OCI-LY7 (cell line): Measurements from ENCODE around the gene EFNA2. TPM values are rescaled to one million over a fixed set of nuclear protein-coding genes. Genes with fewer than 3 reads are reported as not detected.

Source experiments
- Bru-seq: library from RNA; stranded (reverse); fragments of 400-500 nt; gene quantifications from one replicate; lab custom pipeline; 2021; lab: Mats Ljungman, UMichigan
- BruChase-seq, 2 experiments: library from RNA; stranded (reverse); fragments of 400-500 nt; gene quantifications; one replicate each; lab custom pipeline; 2021; lab: Mats Ljungman, UMichigan
- BruUV-seq: library from RNA; stranded (reverse); fragments of 400-500 nt; replicated peaks from 2 replicates; lab custom pipeline; 2021; lab: Mats Ljungman, UMichigan
- CTCF ChIA-PET: fragments of 300-600 bp; sonication (Branson Sonifier 250); formaldehyde crosslinking; loops from one replicate; lab custom pipeline; 2022; ENCODE audit warnings: antibody characterized with exemption; ENCODE audit not compliant: unreplicated experiment; lab: Charles Lee
- POLR2A ChIA-PET: fragments of 300-600 bp; sonication (Branson Sonifier 250); formaldehyde crosslinking; loops from one replicate; lab custom pipeline; 2022; ENCODE audit warnings: antibody characterized with exemption; lab: Charles Lee
- DNase-seq: peaks from one replicate; pipeline ENCODE4 v3.0.0-alpha.2; 2015; ENCODE audit warnings: low spot score
- H2AFZ ChIP-seq: fragments of 200-600 bp; sonication (generic), shearing (Covaris generic); 2 replicates; pipeline ENCODE4 v1.6.1; 2014; ENCODE audit warnings: mild to moderate bottlenecking, antibody characterized with exemption, low read length, moderate library complexity
- H3K27ac ChIP-seq: fragments of 200-600 bp; sonication (generic); 2 replicates; pipeline ENCODE4 v1.5.1; 2014; ENCODE audit warnings: mixed run types, low read depth, mild to moderate bottlenecking, moderate library complexity, low read length, inconsistent platforms; ENCODE audit not compliant: poor library complexity, severe bottlenecking
- H3K36me3 ChIP-seq: fragments of 200-600 bp; sonication (generic); 2 replicates; pipeline ENCODE4 v1.6.1; 2014; ENCODE audit warnings: mild to moderate bottlenecking, antibody characterized with exemption, low read length, moderate library complexity, mixed read lengths; ENCODE audit not compliant: insufficient read depth
- H3K4me1 ChIP-seq: fragments of 200-600 bp; sonication (generic); 2 replicates; pipeline ENCODE4 v1.5.1; 2014; ENCODE audit warnings: mild to moderate bottlenecking, low read length; ENCODE audit not compliant: insufficient read depth, poor library complexity, severe bottlenecking
- H3K4me2 ChIP-seq: fragments of 200-600 bp; sonication (generic); 2 replicates; pipeline ENCODE4 v1.6.1; 2014; ENCODE audit warnings: mild to moderate bottlenecking, low read length
- H3K4me3 ChIP-seq: fragments of 200-600 bp; sonication (generic); 2 replicates; pipeline ENCODE4 v1.5.1; 2014; ENCODE audit warnings: mild to moderate bottlenecking, low read depth, low read length; ENCODE audit not compliant: poor library complexity, severe bottlenecking
- H3K79me2 ChIP-seq: fragments of 200-600 bp; sonication (generic); 2 replicates; pipeline ENCODE4 v1.6.1; 2016; ENCODE audit warnings: low read depth, mild to moderate bottlenecking, low read length, moderate library complexity, mixed read lengths; ENCODE audit not compliant: insufficient read depth
- H3K9me2 ChIP-seq: fragments of 200-600 bp; sonication (generic); 2 replicates; pipeline ENCODE4 v1.6.1; 2016; ENCODE audit warnings: mild to moderate bottlenecking, low read length, mixed read lengths; ENCODE audit not compliant: insufficient read depth
- H3K9me3 ChIP-seq: fragments of 200-600 bp; sonication (generic); 2 replicates; pipeline ENCODE4 v1.6.1; 2014; ENCODE audit warnings: mild to moderate bottlenecking, mixed run types, low read length, mixed read lengths
- H4K20me1 ChIP-seq: fragments of 200-600 bp; sonication (generic); 2 replicates; pipeline ENCODE4 v1.6.1; 2014; ENCODE audit warnings: mild to moderate bottlenecking, antibody characterized with exemption, low read length, moderate library complexity, mixed read lengths; ENCODE audit not compliant: insufficient read depth
- EZH2phosphoT487 ChIP-seq: fragments of 200-600 bp; sonication (generic); IDR thresholded peaks from 2 replicates; pipeline ENCODE4 v1.6.1; 2018; ENCODE audit warnings: low read depth, borderline replicate concordance, mild to moderate bottlenecking, mixed run types, antibody characterized with exemption, low read length, moderate library complexity, mixed read lengths
- intact Hi-C: fragments of 100-400 bp; cut with micrococcal nuclease; formaldehyde crosslinking; loops from one replicate; pipeline ENCODE4 v1.10.0; 2022; ENCODE audit not compliant: unreplicated experiment
- long read RNA-seq: library from polyadenylated mRNA; stranded (forward); transcript quantifications from one replicate; pipeline ENCODE4 v2.0.0, GENCODE V29; 2022
- total RNA-seq, 2 experiments: library from RNA; depleted of rRNA in 1 of 2; stranded (reverse); fragments of >200 nt in 1 of 2; shearing (Covaris generic) in 1 of 2; gene quantifications; 2 replicates each; pipeline ENCODE4 v1.2.3, GENCODE V29; 2014 to 2022
- TF ChIP-seq, protein P1 (sequence below): fragments of 200-600 bp; sonication (generic); conservative IDR thresholded peaks from 2 replicates; pipeline ENCODE4 v1.5.1; 2014; ENCODE audit warnings: mild to moderate bottlenecking, antibody characterized with exemption, low read length, moderate library complexity, mixed read lengths

Gene EFNA2
- total RNA-seq (2014; rRNA removed; shearing (Covaris generic)) (not detected in 2 replicates), total RNA-seq (2022) (not detected in 2 replicates), Bru-seq, nascent RNA (percentile 11 among the genes with signal in this experiment), BruChase-seq, experiment 1, labeled RNA remaining after a 6-hour chase (percentile 11 among the genes with signal in this experiment), BruChase-seq, experiment 2, labeled RNA remaining after a 2-hour chase (percentile 11 among the genes with signal in this experiment)
- long read RNA-seq, result 0 reads

DNA sequence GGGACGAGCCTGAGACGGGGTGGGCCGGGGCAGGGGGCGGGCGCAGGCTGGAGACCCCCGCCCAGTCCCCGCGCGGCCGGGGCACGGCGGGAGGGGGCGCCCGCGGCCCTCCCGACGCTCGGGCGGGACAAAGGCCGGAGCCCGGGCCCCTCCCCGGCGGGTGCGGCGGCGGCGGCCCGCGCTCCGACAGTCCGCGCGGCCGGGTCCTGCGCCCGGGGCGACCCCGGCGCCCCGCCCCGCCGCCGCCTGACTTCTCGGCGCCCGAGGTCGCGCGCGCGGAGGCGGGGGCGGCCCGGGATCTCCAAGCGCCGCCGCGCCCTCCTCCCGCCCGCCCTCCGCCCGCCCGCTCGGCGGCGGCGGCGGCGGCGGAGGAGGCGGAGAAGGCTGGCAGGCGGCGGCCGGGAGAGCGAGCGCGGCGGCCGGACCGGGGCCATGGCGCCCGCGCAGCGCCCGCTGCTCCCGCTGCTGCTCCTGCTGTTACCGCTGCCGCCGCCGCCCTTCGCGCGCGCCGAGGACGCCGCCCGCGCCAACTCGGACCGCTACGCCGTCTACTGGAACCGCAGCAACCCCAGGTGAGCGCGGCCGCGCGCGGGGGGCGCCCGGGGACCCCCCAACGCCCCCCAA, at the start of gene EFNA2:
Gene EFNA2 (plus strand): TSS at position 137 of the 624 bp plus-strand sequence. CDS start 296 bp downstream, at position 433.
- DNase-seq, result no peak
- H3K79me2 ChIP-seq, result no peaks in the 10 kb centered on the region
- no peaks in the 10 kb centered on the region for H3K4me1 ChIP-seq
- TF ChIP-seq EZH2phosphoT487, result no peak
- BruUV-seq, result no TSS peak
- H3K27ac ChIP-seq, result no peak within 1 kb of the TSS
- H3K9me3 ChIP-seq, result no peaks in the 10 kb centered on the region
- POLR2A ChIA-PET, result no interaction called here
- no peak within 1 kb of the TSS for H3K4me3 ChIP-seq
- CTCF ChIA-PET, result no interaction called here
- H3K4me2 ChIP-seq, result no peak within 1 kb of the TSS
- H3K9me2 ChIP-seq, result no peaks in the 10 kb centered on the region
- intact Hi-C loops, result no loop called here
- H3K36me3 ChIP-seq, result peaks cover 2% of the 10 kb centered on the region; the same call in 1 of the 2 replicates
- no peaks in the 10 kb centered on the region for H4K20me1 ChIP-seq
- no peak within 1 kb of the TSS for H2AFZ ChIP-seq

DNA sequence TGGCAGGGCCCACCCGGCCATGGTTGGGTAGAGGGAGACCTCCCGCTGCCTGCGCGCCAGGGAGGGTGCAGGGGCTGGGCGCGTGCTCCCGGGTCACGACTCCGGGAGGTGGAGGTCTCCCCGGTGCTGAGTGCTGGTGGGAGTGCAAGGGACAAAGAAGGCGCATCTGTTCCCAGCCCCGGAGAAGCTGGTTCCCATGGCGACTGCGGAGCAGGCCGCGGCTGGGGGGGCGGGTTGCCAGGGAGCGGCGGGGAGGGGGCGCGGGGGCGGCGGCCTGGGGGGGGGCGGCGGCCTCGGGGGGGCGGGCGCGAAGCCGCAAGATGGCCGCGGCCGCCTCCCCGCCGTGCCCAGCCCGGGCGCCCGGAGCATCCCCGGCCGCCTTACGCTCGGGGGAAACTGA, 49.1 kb upstream of the EFNA2 start:
- intact Hi-C loops, result no loop called here
- Histone ChIP-seq H3K27ac (no peak overlapping the region), H3K36me3 (no peaks in the 10 kb centered on the region), H3K9me3 (no peaks in the 10 kb centered on the region), H3K4me2 (no peak overlapping the region; the same call in 1 of the 2 replicates), H3K9me2 (no peaks in the 10 kb centered on the region), H3K4me1 (peaks cover 17% of the 10 kb centered on the region), H4K20me1 (no peaks in the 10 kb centered on the region), H2AFZ (no peak overlapping the region), H3K79me2 (no peaks in the 10 kb centered on the region), H3K4me3 (no peak overlapping the region)
- ChIA-PET CTCF (no interaction called here), POLR2A (no interaction called here)
- no TSS peak for BruUV-seq
- no peak for TF ChIP-seq EZH2phosphoT487
- TF ChIP-seq, protein P1, sequence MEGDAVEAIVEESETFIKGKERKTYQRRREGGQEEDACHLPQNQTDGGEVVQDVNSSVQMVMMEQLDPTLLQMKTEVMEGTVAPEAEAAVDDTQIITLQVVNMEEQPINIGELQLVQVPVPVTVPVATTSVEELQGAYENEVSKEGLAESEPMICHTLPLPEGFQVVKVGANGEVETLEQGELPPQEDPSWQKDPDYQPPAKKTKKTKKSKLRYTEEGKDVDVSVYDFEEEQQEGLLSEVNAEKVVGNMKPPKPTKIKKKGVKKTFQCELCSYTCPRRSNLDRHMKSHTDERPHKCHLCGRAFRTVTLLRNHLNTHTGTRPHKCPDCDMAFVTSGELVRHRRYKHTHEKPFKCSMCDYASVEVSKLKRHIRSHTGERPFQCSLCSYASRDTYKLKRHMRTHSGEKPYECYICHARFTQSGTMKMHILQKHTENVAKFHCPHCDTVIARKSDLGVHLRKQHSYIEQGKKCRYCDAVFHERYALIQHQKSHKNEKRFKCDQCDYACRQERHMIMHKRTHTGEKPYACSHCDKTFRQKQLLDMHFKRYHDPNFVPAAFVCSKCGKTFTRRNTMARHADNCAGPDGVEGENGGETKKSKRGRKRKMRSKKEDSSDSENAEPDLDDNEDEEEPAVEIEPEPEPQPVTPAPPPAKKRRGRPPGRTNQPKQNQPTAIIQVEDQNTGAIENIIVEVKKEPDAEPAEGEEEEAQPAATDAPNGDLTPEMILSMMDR, result no peak
- DNase-seq, result no peak

DNA sequence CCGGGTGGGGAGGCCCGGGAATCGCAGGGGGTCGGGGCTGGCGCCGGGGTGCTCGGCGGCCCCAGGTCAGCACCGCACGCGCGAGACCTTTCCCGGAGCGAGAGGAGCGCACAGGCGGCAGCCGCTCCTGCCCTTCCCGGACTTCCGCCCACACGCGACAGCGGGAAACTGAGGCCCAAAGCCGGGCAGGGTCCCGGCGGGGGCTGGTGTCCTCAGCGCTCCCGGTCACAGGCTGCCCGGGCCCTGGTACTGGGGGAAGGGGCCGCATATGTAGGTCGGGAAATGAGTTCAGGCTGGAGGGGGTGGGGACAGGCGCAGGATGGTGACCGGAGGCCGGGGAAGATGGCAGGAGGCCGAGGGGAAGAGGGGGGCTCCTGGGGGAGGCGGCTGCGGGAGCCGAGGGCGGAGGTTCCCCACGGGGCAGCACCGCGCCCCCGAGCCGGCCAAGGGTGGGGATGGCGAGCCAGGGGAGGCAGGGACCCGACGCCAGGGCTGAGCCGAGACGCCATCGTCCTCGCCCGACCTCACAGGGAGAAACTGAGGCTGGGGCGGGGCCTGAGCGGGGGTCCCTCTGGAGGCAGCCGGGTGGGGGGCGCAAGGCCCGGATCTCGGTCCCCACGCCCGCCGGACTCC, 48.5 kb upstream of the EFNA2 start:
- Histone ChIP-seq H4K20me1 (no peaks in the 10 kb centered on the region), H2AFZ (no peak overlapping the region), H3K27ac (no peak overlapping the region), H3K4me1 (peaks cover 17% of the 10 kb centered on the region), H3K9me2 (no peaks in the 10 kb centered on the region), H3K79me2 (peaks cover 5% of the 10 kb centered on the region; the same call in 1 of the 2 replicates), H3K9me3 (no peaks in the 10 kb centered on the region), H3K36me3 (no peaks in the 10 kb centered on the region), H3K4me2 (peak overlapping the region; percentile 61), H3K4me3 (peak overlapping the region; percentile 55)
- intact Hi-C loops, result no loop called here
- CTCF ChIA-PET, result no interaction called here
- TF ChIP-seq, protein P1, result no peak
- peak; percentile 84; the same call in 1 of the 2 replicates for TF ChIP-seq EZH2phosphoT487
- POLR2A ChIA-PET, result no interaction called here
- DNase-seq, result no peak
- no TSS peak for BruUV-seq
